Tibial nerve (tissue), 4 donors: ENCODE measurements around the gene C16orf74.

Experiments used
- EP300 ChIP-seq, 2 donors: sonication (generic); formaldehyde crosslinking; IDR thresholded peaks; one replicate each; pipeline ENCODE4 v1.6.1; 2017; ENCODE audit warnings: antibody characterized with exemption in 2 of 2, mild to moderate bottlenecking in 1 of 2
- TF ChIP-seq, protein P1 (sequence below), 5 experiments: fragments of 200-600 bp in 3 of 5; fragments of 450-650 bp in 2 of 5; sonication (generic) in 3 of 5; IDR thresholded peaks; one replicate each; pipeline ENCODE4 v1.5.1; 2016 to 2019; ENCODE audit warnings: antibody characterized with exemption in 5 of 5, mild to moderate bottlenecking in 3 of 5, moderate library complexity in 2 of 5

DNA sequence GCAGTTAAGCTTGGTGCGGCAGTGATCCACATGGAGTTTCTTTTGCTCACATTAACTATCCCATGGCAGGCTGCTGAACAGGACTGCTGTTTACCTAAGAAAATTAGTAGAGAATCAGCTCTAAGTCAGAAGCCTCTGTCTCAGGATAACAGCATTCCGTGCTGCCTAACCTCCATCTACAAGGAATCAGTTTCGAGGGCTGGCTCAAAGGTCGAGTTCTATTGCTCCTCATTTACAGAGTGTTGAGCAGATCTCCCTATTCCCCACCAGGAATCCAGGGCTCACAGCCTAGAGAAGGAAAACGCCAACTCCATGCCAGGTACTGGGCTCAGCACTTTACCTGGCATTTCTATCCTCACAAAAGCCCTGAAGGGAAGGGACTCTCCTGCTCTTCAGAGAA is 72.1 kb downstream of the C16orf74 start:
- TF ChIP-seq EP300 (IDR thresholded peaks at IDR 0.05): no peak
- TF ChIP-seq, protein P1, sequence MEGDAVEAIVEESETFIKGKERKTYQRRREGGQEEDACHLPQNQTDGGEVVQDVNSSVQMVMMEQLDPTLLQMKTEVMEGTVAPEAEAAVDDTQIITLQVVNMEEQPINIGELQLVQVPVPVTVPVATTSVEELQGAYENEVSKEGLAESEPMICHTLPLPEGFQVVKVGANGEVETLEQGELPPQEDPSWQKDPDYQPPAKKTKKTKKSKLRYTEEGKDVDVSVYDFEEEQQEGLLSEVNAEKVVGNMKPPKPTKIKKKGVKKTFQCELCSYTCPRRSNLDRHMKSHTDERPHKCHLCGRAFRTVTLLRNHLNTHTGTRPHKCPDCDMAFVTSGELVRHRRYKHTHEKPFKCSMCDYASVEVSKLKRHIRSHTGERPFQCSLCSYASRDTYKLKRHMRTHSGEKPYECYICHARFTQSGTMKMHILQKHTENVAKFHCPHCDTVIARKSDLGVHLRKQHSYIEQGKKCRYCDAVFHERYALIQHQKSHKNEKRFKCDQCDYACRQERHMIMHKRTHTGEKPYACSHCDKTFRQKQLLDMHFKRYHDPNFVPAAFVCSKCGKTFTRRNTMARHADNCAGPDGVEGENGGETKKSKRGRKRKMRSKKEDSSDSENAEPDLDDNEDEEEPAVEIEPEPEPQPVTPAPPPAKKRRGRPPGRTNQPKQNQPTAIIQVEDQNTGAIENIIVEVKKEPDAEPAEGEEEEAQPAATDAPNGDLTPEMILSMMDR (IDR thresholded peaks at IDR 0.05): no peak
